Bronchial epithelial cell (primary cell): ENCODE data around the gene SLC38A3. TPM values are rescaled to one million over a fixed set of nuclear protein-coding genes. Genes with fewer than 3 reads are reported as not detected.
A peak's percentile ranks its signal among the peaks of the same experiment; 100 is the strongest.

ENCODE experiments used
- DNase-seq: peaks from one replicate; pipeline ENCODE4 v3.0.0-alpha.2; 2010; ENCODE audit warnings: low read depth
- FAIRE-seq: peaks from 2 replicates; lab custom pipeline; 2011; peaks lifted over from hg19 to GRCh38; lab: Jason Lieb, UNC
- H3K27me3 ChIP-seq: 2 replicates; pipeline ENCODE4 v1.5.1; 2011; ENCODE audit warnings: low read length; ENCODE audit not compliant: control insufficient read depth, insufficient read depth
- H3K36me3 ChIP-seq: 2 replicates; pipeline ENCODE4 v1.5.1; 2011; ENCODE audit warnings: low read length; ENCODE audit not compliant: control insufficient read depth, insufficient read depth
- H3K4me3 ChIP-seq: 2 replicates; pipeline ENCODE4 v1.5.1; 2011; ENCODE audit warnings: mild to moderate bottlenecking, low read depth, low read length, control low read depth
- total RNA-seq: library from RNA; depleted of rRNA; stranded (reverse); fragments of >200 nt; gene quantifications from 2 replicates; pipeline ENCODE4 v1.2.1, GENCODE V29; 2014
- TF ChIP-seq, protein P1 (sequence below): IDR thresholded peaks from 2 replicates; pipeline ENCODE4 v1.5.1; 2011; ENCODE audit warnings: mild to moderate bottlenecking, moderate library complexity, low read length, control low read depth, inconsistent platforms; ENCODE audit not compliant: insufficient read depth, severe bottlenecking

Gene SLC38A3
- total RNA-seq, 1 donor from 2014 or later: not detected

DNA sequence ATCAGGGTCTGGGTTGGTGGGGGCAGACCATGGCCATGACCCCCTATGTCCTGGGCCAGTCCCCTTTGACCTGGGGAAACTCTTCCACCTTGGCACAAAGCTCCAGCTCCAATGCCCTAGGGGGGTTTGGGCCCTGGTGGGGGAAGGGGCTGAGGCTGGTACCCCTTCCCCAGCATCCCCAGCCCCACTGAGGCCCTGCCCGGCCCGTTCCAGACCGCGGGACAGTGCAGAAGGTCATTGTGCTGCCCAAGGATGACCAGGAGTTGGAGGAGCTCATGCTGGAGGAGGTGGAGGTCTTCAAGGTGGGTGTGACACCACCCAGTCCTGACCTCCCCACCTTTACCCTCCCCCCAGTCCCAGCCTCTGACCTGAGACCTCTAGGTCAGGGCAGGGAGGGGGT lies 19.8 kb upstream of the SLC38A3 start:
- no peaks in the 10 kb centered on the region for H3K27me3 ChIP-seq
- DNase-seq (no peak), FAIRE-seq (no peak)
- H3K4me3 ChIP-seq: no peak overlapping the region
- peaks cover 52% of the 10 kb centered on the region for H3K36me3 ChIP-seq
- TF ChIP-seq, protein P1, sequence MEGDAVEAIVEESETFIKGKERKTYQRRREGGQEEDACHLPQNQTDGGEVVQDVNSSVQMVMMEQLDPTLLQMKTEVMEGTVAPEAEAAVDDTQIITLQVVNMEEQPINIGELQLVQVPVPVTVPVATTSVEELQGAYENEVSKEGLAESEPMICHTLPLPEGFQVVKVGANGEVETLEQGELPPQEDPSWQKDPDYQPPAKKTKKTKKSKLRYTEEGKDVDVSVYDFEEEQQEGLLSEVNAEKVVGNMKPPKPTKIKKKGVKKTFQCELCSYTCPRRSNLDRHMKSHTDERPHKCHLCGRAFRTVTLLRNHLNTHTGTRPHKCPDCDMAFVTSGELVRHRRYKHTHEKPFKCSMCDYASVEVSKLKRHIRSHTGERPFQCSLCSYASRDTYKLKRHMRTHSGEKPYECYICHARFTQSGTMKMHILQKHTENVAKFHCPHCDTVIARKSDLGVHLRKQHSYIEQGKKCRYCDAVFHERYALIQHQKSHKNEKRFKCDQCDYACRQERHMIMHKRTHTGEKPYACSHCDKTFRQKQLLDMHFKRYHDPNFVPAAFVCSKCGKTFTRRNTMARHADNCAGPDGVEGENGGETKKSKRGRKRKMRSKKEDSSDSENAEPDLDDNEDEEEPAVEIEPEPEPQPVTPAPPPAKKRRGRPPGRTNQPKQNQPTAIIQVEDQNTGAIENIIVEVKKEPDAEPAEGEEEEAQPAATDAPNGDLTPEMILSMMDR: no peak

DNA sequence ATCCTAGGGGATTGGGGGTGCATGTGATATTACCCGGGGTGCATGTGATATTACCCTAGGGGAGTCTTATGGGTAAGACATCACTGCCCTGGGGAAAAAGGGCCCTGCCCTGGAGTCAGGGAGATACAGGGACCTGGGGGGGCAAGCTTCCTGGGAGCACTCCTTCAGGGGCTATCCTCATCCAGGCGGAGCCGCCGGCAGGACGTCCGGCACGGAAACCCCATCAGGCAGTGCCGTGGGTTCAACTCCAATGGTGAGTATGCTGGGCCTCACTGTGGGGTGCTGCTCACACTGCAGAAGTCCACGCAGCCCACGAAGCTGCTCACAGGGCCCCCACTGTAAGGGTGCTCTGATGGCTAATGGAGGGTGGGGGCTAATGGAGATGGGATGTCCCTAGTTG lies 19.0 kb upstream of the SLC38A3 start:
- FAIRE-seq (no peak), DNase-seq (no peak)
- TF ChIP-seq, protein P1: no peak
- H3K4me3 ChIP-seq: no peak overlapping the region
- no peaks in the 10 kb centered on the region for H3K27me3 ChIP-seq
- H3K36me3 ChIP-seq: peaks cover 52% of the 10 kb centered on the region

DNA sequence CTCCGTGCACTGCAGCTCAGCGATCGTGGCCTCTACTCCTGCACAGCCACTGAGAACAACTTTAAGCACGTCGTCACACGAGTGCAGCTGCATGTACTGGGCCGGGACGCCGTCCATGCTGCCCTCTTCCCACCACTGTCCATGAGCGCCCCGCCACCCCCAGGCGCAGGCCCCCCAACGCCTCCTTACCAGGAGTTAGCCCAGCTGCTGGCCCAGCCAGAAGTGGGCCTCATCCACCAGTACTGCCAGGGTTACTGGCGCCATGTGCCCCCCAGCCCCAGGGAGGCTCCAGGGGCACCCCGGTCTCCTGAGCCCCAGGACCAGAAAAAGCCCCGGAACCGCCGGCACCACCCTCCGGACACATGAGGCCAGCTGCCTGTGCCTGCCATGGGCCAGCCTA lies 17.3 kb upstream of the SLC38A3 start:
- DNase-seq: no peak
- TF ChIP-seq, protein P1: no peak
- H3K36me3 ChIP-seq: peaks cover 41% of the 10 kb centered on the region
- H3K4me3 ChIP-seq: no peak overlapping the region
- peaks cover under 1% of the 10 kb centered on the region for H3K27me3 ChIP-seq
- no peak for FAIRE-seq

DNA sequence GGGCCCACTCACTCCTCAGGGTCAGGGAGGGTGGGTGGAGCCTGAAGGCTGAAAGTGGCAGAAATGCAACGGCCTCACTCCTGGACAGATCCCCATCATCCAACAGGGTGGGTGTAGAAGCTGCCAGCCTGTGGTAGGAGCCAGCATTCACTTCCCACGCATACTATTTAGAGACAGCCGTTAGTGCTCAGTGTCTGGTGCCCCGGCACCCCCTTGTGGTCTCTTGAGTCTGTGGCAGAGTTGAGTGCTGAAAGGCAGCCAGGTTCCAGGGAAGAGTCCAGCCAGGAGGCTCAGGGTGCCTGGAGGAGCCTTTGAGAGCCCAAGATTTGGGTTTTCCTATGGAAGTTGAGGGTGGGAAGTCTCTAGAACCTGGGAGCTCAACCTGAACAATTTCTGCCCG lies 15.8 kb upstream of the SLC38A3 start:
- peaks cover 15% of the 10 kb centered on the region for H3K27me3 ChIP-seq
- TF ChIP-seq, protein P1: peak; percentile 85
- DNase-seq (peak; percentile 67), FAIRE-seq (no peak)
- H3K4me3 ChIP-seq: no peak overlapping the region
- H3K36me3 ChIP-seq: peaks cover 26% of the 10 kb centered on the region

DNA sequence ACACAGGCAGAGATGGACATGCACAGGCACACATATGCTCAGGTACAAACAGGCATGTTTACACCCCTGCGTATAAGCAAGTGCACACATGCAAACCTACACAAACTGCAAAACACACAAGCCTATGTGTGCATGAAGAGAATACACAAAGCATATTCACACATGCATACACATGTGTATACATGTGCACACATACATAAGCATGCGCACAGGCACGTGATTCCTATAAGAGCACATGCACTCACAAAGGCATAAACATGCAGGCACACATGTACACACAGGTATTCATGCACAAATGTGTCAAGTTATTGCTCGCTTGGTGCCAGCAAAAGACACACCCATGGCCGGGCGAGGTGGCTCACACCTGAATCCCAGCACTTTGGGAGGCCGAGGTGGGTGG lies 15.1 kb upstream of the SLC38A3 start:
- no peak overlapping the region for H3K4me3 ChIP-seq
- TF ChIP-seq, protein P1: no peak
- DNase-seq (peak; percentile 50), FAIRE-seq (no peak)
- peaks cover 19% of the 10 kb centered on the region for H3K36me3 ChIP-seq
- peaks cover 18% of the 10 kb centered on the region for H3K27me3 ChIP-seq
